ENCODE data around the gene CCDC47.
"Not testable (repeated sequence)": the region's sequence is repeated elsewhere in the genome, so short reads cannot be mapped to it uniquely, and the experiment has no call there.

CCDC47 gene

GRCh38 chr17:63773272-63774140 lies at the start of gene CCDC47:
Gene CCDC47, minus strand, starts transcription at chr17:63773597. Its CDS starts 7,422 bp downstream, at chr17:63766175.
- DNase-seq: peak; percentile 100

- no peak for DNase-seq
These were observed 49.1 kb upstream of the CCDC47 start for GRCh38 chr17:63822537-63822936.

- no peak for DNase-seq
These were observed 48.4 kb upstream of the CCDC47 start for GRCh38 chr17:63821804-63822203.

GRCh38 chr17:63820963-63821561 lies 47.7 kb upstream of the CCDC47 start:
- no peak for DNase-seq

GRCh38 chr17:63819585-63820537 lies 46.5 kb upstream of the CCDC47 start:
- DNase-seq: no peak

- DNase-seq: no peak
These were observed 45.7 kb upstream of the CCDC47 start for GRCh38 chr17:63819131-63819530.

GRCh38 chr17:63817736-63818385 lies 44.5 kb upstream of the CCDC47 start:
- no peak for DNase-seq

- DNase-seq: no peak
These were observed 43.3 kb upstream of the CCDC47 start for GRCh38 chr17:63816669-63817068.

GRCh38 chr17:63816123-63816522 lies 42.7 kb upstream of the CCDC47 start:
- DNase-seq: no peak

GRCh38 chr17:63809970-63810369 lies 36.6 kb upstream of the CCDC47 start:
- DNase-seq: no peak

GRCh38 chr17:63805591-63805990 lies 32.2 kb upstream of the CCDC47 start:
- no peak for DNase-seq

- no peak for DNase-seq
These were observed 30.9 kb upstream of the CCDC47 start for GRCh38 chr17:63804328-63804727.

GRCh38 chr17:63800783-63801182 lies 27.4 kb upstream of the CCDC47 start:
- no peak for DNase-seq

GRCh38 chr17:63798572-63799106 lies 25.2 kb upstream of the CCDC47 start:
- no peak for DNase-seq

- DNase-seq: not testable (repeated sequence)
These were observed 23.0 kb upstream of the CCDC47 start for GRCh38 chr17:63796375-63796774.

GRCh38 chr17:63792055-63792729 lies 18.8 kb upstream of the CCDC47 start:
- no peak for DNase-seq

- DNase-seq: no peak
These were observed 16.7 kb upstream of the CCDC47 start for GRCh38 chr17:63790057-63790456.

- no peak for DNase-seq
These were observed 13.7 kb upstream of the CCDC47 start for GRCh38 chr17:63786971-63787711.

GRCh38 chr17:63786117-63786516 lies 12.7 kb upstream of the CCDC47 start:
- no peak for DNase-seq

- no peak for DNase-seq
These were observed 12.2 kb upstream of the CCDC47 start for GRCh38 chr17:63785556-63785955.

GRCh38 chr17:63783522-63783921 lies 10.1 kb upstream of the CCDC47 start:
- no peak for DNase-seq
